GM12878 (cell line): ENCODE data around the gene CBLIF.

Experiments used
- CTCF ChIP-seq, 3 experiments: IDR thresholded peaks in 2 of 3; conservative IDR thresholded peaks in 1 of 3; 2 replicates each; pipeline ENCODE4 v1.5.1; 2011; ENCODE audit warnings: low read depth in 3 of 3, low read length in 3 of 3, mild to moderate bottlenecking in 3 of 3, control low read depth in 2 of 3, moderate library complexity in 2 of 3, inconsistent platforms in 1 of 3, mixed read lengths in 1 of 3; ENCODE audit not compliant: control insufficient read depth in 2 of 3, insufficient read depth in 1 of 3; ENCODE audit errors: extremely low read depth in 1 of 3
- EED ChIP-seq: sonication (generic); IDR thresholded peaks from 2 replicates; pipeline ENCODE4 v1.6.1; 2016; ENCODE audit warnings: antibody characterized with exemption, low read depth
- ELK1 ChIP-seq: IDR thresholded peaks from 2 replicates; pipeline ENCODE4 v1.6.1; 2012; ENCODE audit warnings: low read depth, low read length, improper control_type of control experiment
- EZH2 ChIP-seq: IDR thresholded peaks from 2 replicates; pipeline ENCODE4 v1.6.1; 2012; ENCODE audit warnings: low read depth, mild to moderate bottlenecking, control low read depth, inconsistent platforms, low read length, borderline replicate concordance; ENCODE audit not compliant: control insufficient read depth
- FOS ChIP-seq: IDR thresholded peaks from 3 replicates; pipeline ENCODE4 v1.6.1; 2011; ENCODE audit warnings: borderline replicate concordance; ENCODE audit not compliant: insufficient read length; ENCODE audit errors: extremely low read depth
- NKRF ChIP-seq: fragments of 450-650 bp; conservative IDR thresholded peaks from 2 replicates; pipeline ENCODE4 v1.6.1; 2017; ENCODE audit warnings: mild to moderate bottlenecking, moderate library complexity
- PRDM15 ChIP-seq: fragments of 450-650 bp; formaldehyde crosslinking; IDR thresholded peaks from 2 replicates; pipeline ENCODE4 v1.4.0; 2020; ENCODE audit warnings: mild to moderate bottlenecking, moderate library complexity
- USF1 ChIP-seq: IDR thresholded peaks from 2 replicates; pipeline ENCODE4 v1.6.1; 2011; ENCODE audit warnings: borderline replicate concordance, low read depth, mild to moderate bottlenecking, moderate library complexity, mixed read lengths, low read length; ENCODE audit not compliant: insufficient read depth; ENCODE audit errors: extremely low read length
- ZBTB11 ChIP-seq: fragments of 450-650 bp; formaldehyde crosslinking; IDR thresholded peaks from 2 replicates; pipeline ENCODE4 v1.5.0; 2022; ENCODE audit warnings: mild to moderate bottlenecking, missing genetic modification characterization

GRCh38 chr11:59845399-59845798 is at the start of gene CBLIF:
- TF ChIP-seq ELK1: no peak
- TF ChIP-seq NKRF: no peak
- no peak for TF ChIP-seq CTCF (IDR thresholded peaks at IDR 0.05 in 2 of 3, conservative IDR thresholded peaks at IDR 0.05 in 1 of 3; ENCODE audit: control insufficient read depth in 2 of 3, extremely low read depth in 1 of 3, insufficient read depth in 1 of 3, low read depth in 3 of 3, low read length in 3 of 3)
- no peak for TF ChIP-seq EED
- TF ChIP-seq USF1: no peak
- no peak for TF ChIP-seq ZBTB11 (CRISPR knock-in tag)
- TF ChIP-seq FOS: no peak
- no peak for TF ChIP-seq EZH2
- TF ChIP-seq PRDM15 (CRISPR knock-in tag): no peak
